ENCODE measurements around the gene TMEM121. TPM values are rescaled to one million over a fixed set of nuclear protein-coding genes. Genes with fewer than 3 reads are reported as not detected.

TMEM121 gene
- polyA plus RNA-seq, 4 donors, result 3.2 to 7.2 (median 5.4) TPM

DNA sequence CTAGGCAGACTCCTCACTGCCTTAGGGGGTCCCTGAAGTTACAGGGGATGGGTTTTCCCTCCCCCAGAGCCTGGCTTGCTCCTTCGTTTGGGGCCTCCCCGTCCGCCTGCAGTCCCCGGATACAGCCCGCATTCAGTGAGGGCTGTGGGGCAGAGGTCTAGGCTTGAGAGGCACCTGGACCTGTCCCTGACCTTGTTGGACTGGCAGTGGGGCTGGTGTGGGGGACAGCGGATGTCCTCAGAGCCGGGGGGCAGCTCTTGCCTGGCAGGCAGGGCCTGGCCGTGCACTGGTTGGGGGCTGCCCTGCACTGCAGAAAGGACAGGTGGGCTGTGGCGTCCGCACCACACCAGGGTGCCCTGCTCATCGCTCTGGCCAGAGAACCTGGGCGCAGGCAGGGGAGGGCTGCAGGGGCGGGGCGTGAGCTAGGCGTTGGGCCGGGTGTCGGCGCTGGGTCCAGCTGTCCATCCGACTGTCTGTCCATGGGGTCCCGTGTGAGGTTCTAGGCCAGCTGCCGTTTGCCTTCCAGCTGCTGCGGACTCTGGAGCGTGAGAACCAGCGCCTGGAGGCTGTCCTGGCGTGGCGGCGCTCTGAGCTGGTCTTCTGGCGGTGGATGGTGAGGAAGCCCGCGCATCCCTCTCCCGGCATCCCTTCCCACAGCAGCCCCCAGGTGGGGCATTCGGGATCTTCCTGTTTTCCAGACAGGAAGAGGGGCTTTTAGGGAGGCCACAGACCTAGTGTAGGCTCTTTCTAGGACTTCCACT is 29.4 kb upstream of the TMEM121 start:
- no peak for DNase-seq (ENCODE audit: low read depth in 4 of 4, low spot score in 2 of 4)

- no peak for DNase-seq (ENCODE audit: low read depth in 4 of 4, low spot score in 2 of 4)
Measured at GRCh38 chr14:105497671-105498429, 28.5 kb upstream of the TMEM121 start.

GRCh38 chr14:105498430-105499255 is 27.7 kb upstream of the TMEM121 start:
- no peak for DNase-seq (ENCODE audit: low read depth in 4 of 4, low spot score in 2 of 4)

DNA sequence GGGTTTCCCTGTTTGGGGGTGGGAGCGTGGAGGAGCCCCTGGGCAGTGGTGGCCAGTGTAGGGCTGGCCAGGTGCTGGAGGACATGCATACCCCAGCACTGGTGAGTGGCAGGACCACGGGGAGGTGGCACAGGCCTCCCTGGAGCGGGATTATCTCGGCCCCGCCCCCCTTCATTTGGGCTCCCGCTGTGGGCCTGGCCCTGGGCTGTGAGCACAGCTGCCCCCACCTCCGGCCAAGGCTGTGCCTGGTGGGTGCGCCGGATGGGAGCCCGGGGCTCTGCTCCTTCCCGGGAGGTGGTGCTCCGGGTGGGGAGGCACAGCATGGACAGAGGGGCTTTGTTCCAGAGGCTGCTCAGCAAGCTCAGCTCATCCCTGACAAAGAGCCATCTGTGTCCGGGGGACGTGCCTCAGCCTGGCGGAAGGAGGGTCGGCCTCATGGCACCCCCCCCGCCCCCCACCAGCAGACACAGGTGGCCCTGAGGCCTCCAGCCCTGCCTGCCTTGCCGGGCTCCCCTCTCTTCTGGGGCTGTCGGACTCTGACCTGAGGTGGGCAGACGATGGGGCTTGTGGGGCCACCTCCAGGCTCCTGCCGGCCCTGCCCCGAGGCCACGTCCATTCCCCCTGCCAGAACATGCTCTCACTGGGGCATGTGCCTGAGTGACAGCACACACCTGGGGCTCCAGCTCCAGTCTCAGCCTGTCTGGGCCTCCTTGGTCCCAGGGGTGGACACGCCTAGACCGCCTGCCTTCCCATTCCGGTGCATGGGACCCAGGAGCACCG is 26.9 kb upstream of the TMEM121 start:
- DNase-seq (ENCODE audit: low read depth in 4 of 4, low spot score in 2 of 4), result no peak

DNA sequence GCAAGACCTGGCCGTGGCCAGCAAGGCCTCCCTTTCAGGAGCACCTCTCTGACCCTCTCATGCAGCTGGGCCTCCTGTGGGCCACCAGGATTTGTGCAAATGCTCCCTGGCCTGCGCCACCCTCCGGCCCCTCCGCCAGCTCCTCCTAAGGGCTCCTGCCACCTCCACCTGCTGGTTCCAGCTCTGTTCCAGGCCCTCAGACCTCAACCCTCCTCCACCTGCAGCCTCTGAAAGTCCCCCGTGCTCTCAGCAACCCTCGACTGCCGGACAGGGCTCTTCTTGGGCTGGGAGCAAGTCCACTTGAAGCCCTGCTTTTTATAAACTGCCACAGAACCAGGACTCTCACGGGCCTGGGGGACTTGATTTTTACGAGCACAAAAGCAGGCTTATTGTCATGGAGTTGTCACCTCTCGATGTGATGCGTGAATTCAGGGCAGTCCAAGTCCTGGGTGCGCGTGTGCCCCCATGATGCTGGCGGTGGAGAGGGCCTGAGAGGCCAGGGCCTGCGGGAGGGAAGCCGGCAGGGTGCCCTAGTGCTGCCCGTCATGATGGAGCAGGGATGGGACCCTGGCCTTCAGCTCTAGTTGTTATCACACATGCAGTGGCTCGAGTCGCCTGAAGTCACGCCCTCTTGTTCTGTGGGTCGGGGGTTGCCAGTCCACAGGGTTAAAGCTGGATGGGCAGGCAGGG is 26.2 kb upstream of the TMEM121 start:
- no peak for DNase-seq (ENCODE audit: low read depth in 4 of 4, low spot score in 2 of 4)

GRCh38 chr14:105500726-105501101 is 25.7 kb upstream of the TMEM121 start:
- no peak for DNase-seq (ENCODE audit: low read depth in 4 of 4, low spot score in 2 of 4)

DNA sequence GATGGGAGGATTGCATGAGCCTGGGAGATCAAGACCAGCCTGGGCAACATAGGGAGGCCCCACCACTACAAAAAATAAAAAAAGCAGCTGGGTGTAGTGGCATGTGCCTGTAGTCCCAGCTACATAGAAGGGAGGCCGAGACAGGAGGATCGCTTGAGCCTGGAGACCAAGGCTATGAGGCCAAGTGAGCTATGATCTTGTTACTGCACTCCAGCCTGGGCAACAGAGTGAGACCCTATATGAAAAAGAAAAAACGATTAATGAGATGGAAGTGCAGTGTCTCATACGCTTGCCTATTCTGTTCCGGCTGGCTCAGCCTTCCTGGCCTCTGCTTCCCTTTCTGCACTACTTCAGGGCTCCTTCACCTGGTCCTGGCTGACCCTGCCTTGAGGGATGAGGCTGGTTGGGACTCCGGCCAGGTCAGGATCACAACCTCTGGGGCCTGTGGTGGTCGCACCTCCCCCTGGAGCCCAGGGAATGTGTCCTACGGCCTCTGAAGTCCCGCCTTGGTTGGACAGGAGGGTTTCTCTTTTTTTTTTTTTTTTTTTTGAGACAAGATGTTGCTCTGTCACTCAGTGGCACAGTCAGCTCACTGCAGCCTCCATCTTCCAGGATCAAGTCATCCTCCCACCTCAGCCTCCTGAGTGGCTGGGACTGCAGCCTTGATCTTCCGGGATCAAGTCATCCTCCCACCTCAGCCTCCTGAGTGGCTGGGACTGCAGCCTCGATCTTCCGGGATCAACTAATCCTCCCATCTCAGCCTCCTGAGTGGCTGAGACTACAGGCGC is 24.7 kb upstream of the TMEM121 start:
- DNase-seq (ENCODE audit: low read depth in 4 of 4, low spot score in 2 of 4), result no peak

DNA sequence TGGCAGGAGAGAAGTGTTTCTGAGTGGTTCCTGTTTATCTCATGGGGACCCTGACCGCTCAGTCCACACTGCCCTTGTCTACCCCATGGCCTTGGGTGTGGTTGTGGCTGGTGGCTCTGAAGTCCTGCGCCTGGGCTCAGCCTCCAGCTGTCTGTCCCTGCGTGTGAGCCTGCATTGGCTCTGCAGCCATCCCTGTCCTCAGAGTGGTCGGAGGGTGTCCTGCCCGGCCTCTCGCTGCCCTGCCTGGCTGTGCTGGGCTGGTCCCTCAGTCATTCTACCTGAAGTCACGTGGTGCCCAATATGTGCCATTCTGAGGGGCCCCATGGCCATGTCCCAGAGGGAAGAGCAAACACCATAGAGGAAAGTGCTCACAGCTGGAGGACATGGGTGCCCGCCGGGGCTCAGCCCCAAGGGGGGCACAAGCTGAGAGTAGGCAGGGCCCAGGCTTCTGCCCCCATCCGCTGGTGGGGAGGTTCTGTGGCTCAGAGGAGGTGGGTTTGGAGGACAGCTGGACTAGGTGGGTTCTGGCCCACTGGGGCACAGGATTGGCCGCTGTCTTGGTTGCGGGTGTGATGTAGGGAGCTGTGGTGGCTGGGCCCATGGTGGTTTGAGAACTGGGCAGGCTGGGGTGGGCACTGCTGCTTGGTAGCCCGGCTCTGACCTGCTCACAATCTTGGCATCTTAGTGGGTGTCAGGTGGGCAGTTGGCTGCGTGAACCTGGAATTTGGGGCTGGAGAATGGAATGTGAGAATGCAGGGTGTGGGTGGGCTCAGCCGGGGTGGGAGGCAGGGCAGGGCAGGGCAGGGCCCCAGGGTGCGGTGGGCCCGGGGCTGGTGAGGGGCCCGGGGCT is 23.7 kb upstream of the TMEM121 start:
- DNase-seq (ENCODE audit: low read depth in 4 of 4, low spot score in 2 of 4), result no peak

DNA sequence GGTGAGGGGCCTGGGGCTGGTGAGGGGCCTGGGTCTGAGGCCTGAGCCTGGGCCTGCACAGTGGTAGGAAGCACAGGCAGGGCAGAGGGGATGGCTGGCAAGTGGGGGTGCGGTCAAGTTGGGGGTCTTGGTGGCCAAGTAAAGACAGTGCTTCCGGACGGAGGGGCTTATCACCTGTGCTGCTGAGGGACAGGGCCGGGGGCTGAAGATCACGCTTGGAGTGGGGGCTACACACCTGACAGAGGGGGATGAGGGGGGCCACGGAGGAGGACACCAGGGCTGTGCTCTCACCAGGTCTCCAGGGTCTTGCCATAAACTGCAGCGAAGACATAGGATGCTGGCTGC is 23.1 kb upstream of the TMEM121 start:
- no peak for DNase-seq (ENCODE audit: low read depth in 4 of 4, low spot score in 2 of 4)

- DNase-seq (ENCODE audit: low read depth in 4 of 4, low spot score in 2 of 4), result no peak
Measured at GRCh38 chr14:105503935-105504692, 22.3 kb upstream of the TMEM121 start.

GRCh38 chr14:105505101-105505500 is 21.3 kb upstream of the TMEM121 start:
- no peak for DNase-seq (ENCODE audit: low read depth in 4 of 4, low spot score in 2 of 4)

DNA sequence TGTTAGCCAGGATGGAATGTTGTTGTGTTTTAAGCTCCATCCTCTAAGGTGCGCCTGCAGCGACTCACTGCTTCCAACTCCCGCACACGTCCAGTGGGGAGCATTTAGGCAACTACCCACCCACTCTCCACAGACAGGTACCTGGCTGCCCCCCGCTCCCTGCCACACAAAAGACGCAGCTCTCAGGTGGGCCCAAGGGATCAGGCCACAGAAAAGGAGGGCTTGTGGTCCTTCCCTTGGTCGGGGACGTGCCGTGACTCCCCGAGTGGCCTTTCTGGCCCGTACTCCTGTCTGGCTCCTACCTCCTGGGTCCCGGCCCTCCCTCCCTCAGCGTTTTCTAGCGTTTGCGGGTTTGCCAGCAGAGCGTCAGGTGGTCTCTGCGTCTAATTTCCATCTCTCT is 19.1 kb upstream of the TMEM121 start:
- DNase-seq (ENCODE audit: low read depth in 4 of 4, low spot score in 2 of 4), result no peak

DNA sequence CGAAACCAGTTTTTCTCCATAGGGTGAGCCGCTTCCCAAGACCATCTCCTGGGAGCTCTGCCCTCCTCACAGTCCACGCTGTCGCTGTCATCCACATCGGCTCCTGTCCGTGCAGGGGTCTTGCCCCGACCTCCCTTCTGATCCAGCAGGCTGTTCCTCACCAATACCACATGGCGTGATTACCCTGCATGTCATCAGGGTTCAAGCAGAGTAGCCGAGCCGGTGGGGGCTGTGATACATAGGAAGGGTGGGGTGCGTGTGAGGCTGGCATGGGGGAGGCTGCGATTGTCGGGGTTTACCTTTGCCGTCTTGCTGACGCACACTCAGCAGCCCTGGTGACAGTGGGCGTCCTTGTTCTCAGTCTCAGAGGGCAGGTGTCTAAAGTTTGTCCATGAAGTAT is 18.3 kb upstream of the TMEM121 start:
- no peak for DNase-seq (ENCODE audit: low read depth in 4 of 4, low spot score in 2 of 4)

DNA sequence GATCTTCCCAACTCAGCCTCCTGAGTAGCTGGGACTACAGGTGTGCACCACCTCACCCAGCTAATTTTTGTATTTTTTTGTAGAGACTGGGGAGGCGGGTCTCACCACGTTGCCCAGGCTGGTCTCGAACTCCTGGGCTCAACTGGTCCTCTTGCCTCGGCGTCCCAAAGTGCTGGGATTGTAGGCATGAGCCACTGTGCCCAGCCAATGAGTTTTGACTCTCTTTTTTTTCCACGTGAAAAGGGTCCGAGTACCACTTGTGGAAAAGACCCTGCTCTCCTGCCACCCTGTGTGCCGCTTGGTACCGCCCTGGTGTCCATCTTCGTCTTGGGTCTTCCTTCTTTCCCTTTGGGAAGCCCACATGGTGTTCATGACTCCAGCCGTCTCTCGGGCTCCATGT is 17.8 kb upstream of the TMEM121 start:
- no peak for DNase-seq (ENCODE audit: low read depth in 4 of 4, low spot score in 2 of 4)

DNA sequence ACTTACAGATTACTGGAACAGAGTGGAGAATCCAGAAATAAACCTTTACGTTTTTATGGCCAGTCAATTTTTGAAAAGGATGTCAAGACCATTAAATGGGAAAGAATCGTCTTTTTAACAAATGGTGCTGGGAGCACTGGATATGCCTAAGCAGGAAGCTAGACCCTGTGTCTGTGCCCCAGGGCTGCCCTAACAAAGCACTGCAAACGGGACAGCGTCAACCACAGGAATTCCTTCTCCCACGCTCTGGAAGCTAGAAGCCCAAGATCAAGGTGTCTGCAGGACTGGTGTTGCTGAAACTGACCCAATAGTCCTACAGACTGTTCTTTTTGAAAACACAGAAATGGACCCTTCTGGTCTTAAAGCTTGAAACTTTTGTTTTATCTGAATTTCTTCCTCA is 9.3 kb upstream of the TMEM121 start:
- no peak for DNase-seq (ENCODE audit: low read depth in 4 of 4, low spot score in 2 of 4)

DNA sequence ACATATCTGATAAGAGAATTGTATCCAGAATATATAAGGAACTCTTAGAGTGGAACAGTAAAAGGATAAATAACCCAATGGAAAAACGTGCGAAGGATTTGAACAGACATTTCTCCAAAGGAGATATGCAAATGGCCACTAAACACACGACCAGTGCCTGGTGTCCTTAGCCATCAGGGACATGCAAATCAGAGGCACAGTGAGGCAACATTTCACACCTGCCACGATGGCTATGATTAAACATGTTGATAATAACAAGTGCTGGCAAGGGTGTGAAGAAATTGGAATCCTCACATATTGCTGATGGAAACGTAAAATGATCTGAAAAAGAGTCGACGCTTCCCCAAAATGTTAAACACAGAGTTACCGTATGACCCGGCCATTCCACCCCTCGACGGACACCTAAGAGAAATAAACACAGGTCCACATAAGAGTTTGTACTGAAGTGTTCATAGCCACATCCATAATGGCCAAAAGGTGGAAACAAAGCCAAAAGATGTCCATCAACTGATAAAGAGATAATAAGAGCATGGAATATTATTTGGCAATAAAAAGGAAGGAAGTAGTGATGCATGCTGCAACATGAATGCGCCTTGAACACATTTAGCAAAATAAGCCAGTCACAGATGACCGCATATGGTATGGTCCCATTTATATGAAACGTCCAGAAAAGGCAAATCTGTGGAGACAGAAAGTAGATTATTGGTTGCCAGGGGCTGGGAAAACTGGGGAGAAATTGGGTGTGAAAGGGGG is 6.3 kb upstream of the TMEM121 start:
- no peak for DNase-seq (ENCODE audit: low read depth in 4 of 4, low spot score in 2 of 4)

DNA sequence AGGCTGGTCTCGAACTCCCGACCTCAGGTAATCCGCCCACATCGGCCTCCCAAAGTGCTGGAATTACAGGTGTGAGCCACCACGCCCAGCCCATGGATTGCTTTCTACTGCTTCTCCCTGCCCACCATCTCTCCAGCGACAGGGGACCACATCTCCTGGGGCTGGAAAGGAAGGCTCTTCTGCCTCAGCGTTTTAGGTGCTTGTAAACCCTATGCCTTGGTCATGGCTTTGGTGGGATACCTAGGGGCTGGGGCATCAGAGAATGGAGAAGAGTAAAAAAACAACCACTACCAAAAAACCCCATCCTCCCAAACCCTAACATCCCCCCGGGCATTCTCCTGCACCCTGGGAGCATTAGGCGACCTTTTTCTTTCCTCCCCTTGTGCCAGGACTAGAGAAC is 1.1 kb upstream of the TMEM121 start:
- no peak for DNase-seq (ENCODE audit: low read depth in 4 of 4, low spot score in 2 of 4)

All from left renal cortex interstitium (tissue), 4 donors.